HepG2 (cell line): ENCODE data around the gene ABCB11. TPM values are rescaled to one million over a fixed set of nuclear protein-coding genes. Genes with fewer than 3 reads are reported as not detected.

Experiments
- CAMTA2 ChIP-seq: sonication (generic); formaldehyde crosslinking; IDR thresholded peaks from 2 replicates; pipeline ENCODE4 v1.4.0; 2020; ENCODE audit warnings: mild to moderate bottlenecking, missing genetic modification reagents, borderline replicate concordance
- ERF ChIP-seq: IDR thresholded peaks from 2 replicates; pipeline ENCODE4 v1.6.1; 2018; ENCODE audit warnings: missing biosample characterization, missing genetic modification reagents
- FOXO4 ChIP-seq: sonication (generic); formaldehyde crosslinking; conservative IDR thresholded peaks from 2 replicates; pipeline ENCODE4 v1.8.1; 2023; ENCODE audit warnings: missing genetic modification reagents
- GABPB1 ChIP-seq: IDR thresholded peaks from 2 replicates; pipeline ENCODE4 v1.6.1; 2016; ENCODE audit warnings: mild to moderate bottlenecking, missing genetic modification reagents, moderate library complexity, missing compliant biosample characterization
- KAT2B ChIP-seq: fragments of 150-350 bp; IDR thresholded peaks from 2 replicates; pipeline ENCODE4 v1.6.1; 2014; ENCODE audit warnings: low read depth, low read length, borderline replicate concordance
- KDM3A ChIP-seq: IDR thresholded peaks from 2 replicates; pipeline ENCODE4 v1.6.1; 2018; ENCODE audit warnings: low read depth, missing compliant biosample characterization
- KDM6A ChIP-seq: IDR thresholded peaks from 2 replicates; pipeline ENCODE4 v1.6.1; 2016; ENCODE audit warnings: low read depth
- NCOA5 ChIP-seq: sonication (generic); formaldehyde crosslinking; IDR thresholded peaks from 2 replicates; pipeline ENCODE4 v1.4.0; 2020; ENCODE audit warnings: missing genetic modification reagents
- NFATC3 ChIP-seq: sonication (generic); formaldehyde crosslinking; IDR thresholded peaks from 2 replicates; pipeline ENCODE4 v1.5.1; 2020; ENCODE audit warnings: mild to moderate bottlenecking, missing genetic modification reagents
- NFYC ChIP-seq: IDR thresholded peaks from 2 replicates; pipeline ENCODE4 v1.6.1; 2016; ENCODE audit warnings: missing genetic modification reagents, missing compliant biosample characterization
- NR3C1 ChIP-seq: sonication (generic); formaldehyde crosslinking; IDR thresholded peaks from 2 replicates; pipeline ENCODE4 v1.4.0; 2020; ENCODE audit warnings: missing genetic modification reagents
- REPIN1 ChIP-seq: sonication (generic); formaldehyde crosslinking; IDR thresholded peaks from 2 replicates; pipeline ENCODE4 v1.8.0; 2022; ENCODE audit warnings: missing genetic modification reagents, low read depth, mild to moderate bottlenecking, borderline replicate concordance
- SAP130 ChIP-seq: IDR thresholded peaks from 2 replicates; pipeline ENCODE4 v1.6.1; 2016; ENCODE audit warnings: low read depth
- SNAPC5 ChIP-seq: sonication (generic); formaldehyde crosslinking; IDR thresholded peaks from 2 replicates; pipeline ENCODE4 v1.8.1; 2023; ENCODE audit warnings: mild to moderate bottlenecking, missing genetic modification reagents, borderline replicate concordance
- TRIM24 ChIP-seq: sonication (generic); formaldehyde crosslinking; IDR thresholded peaks from 2 replicates; pipeline ENCODE4 v1.8.0; 2022; ENCODE audit warnings: mild to moderate bottlenecking, missing genetic modification reagents
- U2AF1 ChIP-seq: fragments of 200-400 bp; formaldehyde crosslinking; optimal IDR thresholded peaks from 2 replicates; pipeline ENCODE3; 2017; ENCODE audit warnings: mild to moderate bottlenecking, low read depth, low read length
- ZBTB10 ChIP-seq: sonication (generic); formaldehyde crosslinking; IDR thresholded peaks from 2 replicates; pipeline ENCODE4 v1.4.0; 2020; ENCODE audit warnings: missing genetic modification reagents, borderline replicate concordance
- ZC3H4 ChIP-seq: sonication (generic); formaldehyde crosslinking; IDR thresholded peaks from 2 replicates; pipeline ENCODE4 v1.4.0; 2020; ENCODE audit warnings: missing genetic modification reagents, borderline replicate concordance
- ZFP91 ChIP-seq: sonication (generic); formaldehyde crosslinking; IDR thresholded peaks from 2 replicates; pipeline ENCODE4 v1.9.0; 2022; ENCODE audit warnings: missing genetic modification reagents, mild to moderate bottlenecking, borderline replicate concordance
- ZNF746 ChIP-seq: sonication (generic); formaldehyde crosslinking; IDR thresholded peaks from 2 replicates; pipeline ENCODE4 v1.8.0; 2022; ENCODE audit warnings: mild to moderate bottlenecking, missing genetic modification reagents
- polyA plus RNA-seq, 8 experiments: library from polyadenylated mRNA; depleted of rRNA in 3 of 8; stranded (reverse) in 7 of 8; unstranded in 1 of 8; fragments of >200 nt; fragmentation: Illumina TruSeq in 4 of 8; extraction: Trizol in 4 of 8; gene quantifications; 2 replicates each; pipeline versions ENCODE4 v1.2.1 to v1.2.3, GENCODE V29; 2011 to 2016; ENCODE audit warnings: low read depth in 4 of 8, missing spikeins in 1 of 8, mixed read lengths in 1 of 8; ENCODE audit not compliant: insufficient read depth in 1 of 8
- total RNA-seq, 5 experiments: library from RNA; depleted of rRNA; stranded (reverse); fragments of >200 nt; fragmentation: Illumina TruSeq; extraction: Trizol; gene quantifications; 2 replicates each; pipeline ENCODE4 v1.2.3, GENCODE V29; 2016; ENCODE audit warnings: low read depth in 1 of 5
- TF ChIP-seq, protein P1 (sequence below): sonication (generic); formaldehyde crosslinking; conservative IDR thresholded peaks from 2 replicates; pipeline ENCODE4 v1.8.0; 2022; ENCODE audit warnings: low read depth, missing genetic modification reagents
- TF ChIP-seq, protein P2 (sequence below): sonication (generic); formaldehyde crosslinking; IDR thresholded peaks from 2 replicates; pipeline ENCODE4 v1.5.0; 2020; ENCODE audit warnings: missing genetic modification reagents

The ABCB11 gene
- total and polyA plus RNA-seq, 2 of the 13 experiments (the other 11 are each of a cell fraction or from before 2014, with no cell fraction given), result not detected

DNA sequence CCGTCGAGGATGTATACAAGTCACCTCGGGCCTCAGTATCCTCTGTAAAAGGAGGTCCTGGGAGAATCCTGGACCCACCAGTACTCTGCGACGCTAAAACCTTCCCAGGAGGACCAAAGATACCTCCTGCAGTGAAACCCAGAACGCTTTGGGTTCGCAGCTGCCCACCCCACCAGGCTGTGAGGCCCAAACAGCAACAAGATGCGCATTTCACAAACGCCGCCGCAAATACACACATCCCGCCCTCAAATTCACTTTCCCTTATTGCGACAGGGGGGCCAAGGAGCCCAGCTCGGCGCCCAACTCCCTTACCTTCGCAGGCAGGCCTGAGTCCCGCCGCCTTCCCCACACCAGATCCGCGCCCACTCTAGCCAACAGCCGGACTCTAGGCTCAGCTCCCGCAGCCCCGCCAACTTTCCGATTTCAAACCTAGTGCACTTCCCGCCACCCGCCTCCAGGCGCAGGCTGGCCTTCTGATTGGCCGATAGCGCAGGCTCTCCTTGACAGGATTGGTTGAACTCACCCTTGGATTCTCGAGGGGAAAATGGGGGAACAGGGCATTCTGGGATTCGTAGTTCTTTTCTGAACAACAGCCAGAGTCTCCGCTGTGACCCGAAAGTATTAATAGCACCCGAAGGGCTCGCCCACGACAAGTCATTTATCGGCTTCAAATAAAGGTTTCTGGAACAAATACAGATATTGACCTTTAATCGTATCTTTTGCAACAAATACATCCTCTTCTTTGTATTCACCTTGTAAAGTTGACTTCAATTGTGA, 140.9 kb downstream of the ABCB11 start, which contains the start of gene SPC25 (continued):
- TF ChIP-seq ZFP91, result peak; percentile 63; the same call in 1 of the 2 replicates
- TF ChIP-seq KDM3A (CRISPR knock-in tag), result 0 out of 2 replicates have a peak, but pooled peaks have one; percentile 67
- TF ChIP-seq SAP130, result peak; percentile 99
- TF ChIP-seq NFYC, result peak; percentile 100
- TF ChIP-seq, protein P1, sequence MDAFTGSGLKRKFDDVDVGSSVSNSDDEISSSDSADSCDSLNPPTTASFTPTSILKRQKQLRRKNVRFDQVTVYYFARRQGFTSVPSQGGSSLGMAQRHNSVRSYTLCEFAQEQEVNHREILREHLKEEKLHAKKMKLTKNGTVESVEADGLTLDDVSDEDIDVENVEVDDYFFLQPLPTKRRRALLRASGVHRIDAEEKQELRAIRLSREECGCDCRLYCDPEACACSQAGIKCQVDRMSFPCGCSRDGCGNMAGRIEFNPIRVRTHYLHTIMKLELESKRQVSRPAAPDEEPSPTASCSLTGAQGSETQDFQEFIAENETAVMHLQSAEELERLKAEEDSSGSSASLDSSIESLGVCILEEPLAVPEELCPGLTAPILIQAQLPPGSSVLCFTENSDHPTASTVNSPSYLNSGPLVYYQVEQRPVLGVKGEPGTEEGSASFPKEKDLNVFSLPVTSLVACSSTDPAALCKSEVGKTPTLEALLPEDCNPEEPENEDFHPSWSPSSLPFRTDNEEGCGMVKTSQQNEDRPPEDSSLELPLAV, result no peak
- no peak for TF ChIP-seq ZNF746 (CRISPR knock-in tag)
- no peak for TF ChIP-seq U2AF1
- TF ChIP-seq CAMTA2, result no peak
- TF ChIP-seq, protein P2, sequence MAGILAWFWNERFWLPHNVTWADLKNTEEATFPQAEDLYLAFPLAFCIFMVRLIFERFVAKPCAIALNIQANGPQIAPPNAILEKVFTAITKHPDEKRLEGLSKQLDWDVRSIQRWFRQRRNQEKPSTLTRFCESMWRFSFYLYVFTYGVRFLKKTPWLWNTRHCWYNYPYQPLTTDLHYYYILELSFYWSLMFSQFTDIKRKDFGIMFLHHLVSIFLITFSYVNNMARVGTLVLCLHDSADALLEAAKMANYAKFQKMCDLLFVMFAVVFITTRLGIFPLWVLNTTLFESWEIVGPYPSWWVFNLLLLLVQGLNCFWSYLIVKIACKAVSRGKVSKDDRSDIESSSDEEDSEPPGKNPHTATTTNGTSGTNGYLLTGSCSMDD (CRISPR knock-in tag), result no peak
- TF ChIP-seq GABPB1, result peak; percentile 88
- no peak for TF ChIP-seq NCOA5 (CRISPR knock-in tag)
- no peak for TF ChIP-seq NR3C1
- TF ChIP-seq KAT2B, result no peak
- TF ChIP-seq TRIM24 (CRISPR knock-in tag), result no peak
- TF ChIP-seq REPIN1 (CRISPR knock-in tag), result peak; percentile 67; the same call in 1 of the 2 replicates
- no peak for TF ChIP-seq ZC3H4
- TF ChIP-seq NFATC3 (CRISPR knock-in tag), result 0 out of 2 replicates have a peak, but pooled peaks have one; percentile 46
- TF ChIP-seq ZBTB10, result no peak
- no peak for TF ChIP-seq KDM6A
- TF ChIP-seq FOXO4 (CRISPR knock-in tag), result no peak
- TF ChIP-seq SNAPC5 (CRISPR knock-in tag), result no peak
- peak; percentile 64 for TF ChIP-seq ERF
